GM21526 (cell line): ENCODE data around the gene MAPK8IP2.
"Not testable (repeated sequence)": the region's sequence is repeated elsewhere in the genome, so short reads cannot be mapped to it uniquely, and the experiment has no call there.

ENCODE experiments used
- ATAC-seq: cut with Tn5 transposase; IDR thresholded peaks from one replicate; pipeline ENCODE4 v1.9.1; 2021; ENCODE audit warnings: moderate library complexity; ENCODE audit not compliant: unreplicated experiment, low FRiP score

The MAPK8IP2 gene

GRCh38 chr22:50628543-50629134, 28.0 kb downstream of the MAPK8IP2 start:
- no peak for ATAC-seq

- no peak for ATAC-seq
These were observed 29.8 kb downstream of the MAPK8IP2 start for GRCh38 chr22:50630376-50630775.

DNA sequence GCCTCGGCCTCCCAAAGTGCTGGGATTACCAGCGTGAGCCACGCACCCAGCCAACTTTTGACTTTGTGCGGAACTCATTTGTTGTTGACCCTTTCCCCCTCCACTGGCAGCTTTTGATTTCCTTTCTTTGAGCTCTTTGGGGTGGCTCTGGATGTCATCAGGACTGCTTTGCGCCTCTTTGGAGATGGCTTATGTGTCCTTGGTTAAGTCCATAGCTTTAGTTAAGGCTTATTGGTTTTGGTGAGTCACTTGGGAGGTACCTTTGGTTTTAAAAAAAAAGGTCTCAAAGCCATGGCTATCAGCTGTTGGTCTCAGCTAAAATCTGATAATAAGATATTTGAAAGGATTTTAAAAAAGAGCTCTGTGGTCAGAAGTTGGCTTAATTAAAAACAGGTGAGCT, 32.5 kb downstream of the MAPK8IP2 start:
- ATAC-seq: no peak

GRCh38 chr22:50633771-50634170, 33.2 kb downstream of the MAPK8IP2 start:
- no peak for ATAC-seq

- ATAC-seq: no peak
These were observed 35.0 kb downstream of the MAPK8IP2 start for GRCh38 chr22:50635591-50635990.

GRCh38 chr22:50640296-50640695, 39.7 kb downstream of the MAPK8IP2 start:
- not testable (repeated sequence) for ATAC-seq

DNA sequence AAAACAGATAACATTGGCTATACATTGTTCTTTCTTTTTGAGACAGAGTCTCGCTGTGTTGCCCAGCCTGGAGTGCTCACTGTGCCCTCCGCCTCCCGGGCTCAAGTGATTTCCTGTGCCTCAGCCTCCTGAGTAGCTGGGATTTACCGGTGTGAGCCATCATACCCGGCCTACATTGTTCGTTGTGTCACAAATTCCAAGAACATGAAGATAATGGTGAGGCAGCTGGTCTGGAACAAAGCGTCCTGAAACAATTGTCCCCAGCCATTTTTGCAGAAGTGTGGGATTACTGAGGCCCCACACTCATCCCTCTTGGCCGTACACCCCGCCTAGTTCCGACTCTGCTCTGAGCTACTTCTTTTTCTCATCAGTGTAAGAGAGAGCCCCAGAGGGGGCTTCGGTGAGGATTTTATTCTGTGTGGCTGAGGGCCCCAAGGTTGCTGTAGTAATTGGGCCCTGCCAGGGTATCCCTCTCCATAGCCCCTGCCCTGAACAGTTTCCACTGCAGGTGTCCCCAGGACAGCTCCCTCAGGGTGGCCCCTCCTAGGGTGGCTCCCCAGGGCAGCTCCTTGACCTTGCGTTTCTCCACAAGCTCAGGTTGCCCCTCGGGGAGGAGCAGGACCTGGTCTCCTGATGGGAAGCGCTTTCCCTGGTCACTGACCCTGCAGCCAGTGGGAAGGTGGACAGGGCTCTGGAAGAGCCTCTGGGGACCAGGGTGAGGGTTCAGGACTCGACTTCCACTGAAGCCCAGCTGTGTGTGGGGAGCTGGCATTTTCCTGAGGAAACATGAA, 40.5 kb downstream of the MAPK8IP2 start:
- ATAC-seq: no peak

- no peak for ATAC-seq
These were observed 41.4 kb downstream of the MAPK8IP2 start for GRCh38 chr22:50641696-50642607.

GRCh38 chr22:50643021-50643820, 42.6 kb downstream of the MAPK8IP2 start:
- ATAC-seq: not testable (repeated sequence)

GRCh38 chr22:50643821-50644101, 43.2 kb downstream of the MAPK8IP2 start:
- not testable (repeated sequence) for ATAC-seq

GRCh38 chr22:50653256-50653655, 52.7 kb downstream of the MAPK8IP2 start:
- no peak for ATAC-seq

GRCh38 chr22:50654664-50655063, 54.1 kb downstream of the MAPK8IP2 start:
- ATAC-seq: not testable (repeated sequence)

GRCh38 chr22:50656122-50657070, 55.8 kb downstream of the MAPK8IP2 start:
- no peak for ATAC-seq

DNA sequence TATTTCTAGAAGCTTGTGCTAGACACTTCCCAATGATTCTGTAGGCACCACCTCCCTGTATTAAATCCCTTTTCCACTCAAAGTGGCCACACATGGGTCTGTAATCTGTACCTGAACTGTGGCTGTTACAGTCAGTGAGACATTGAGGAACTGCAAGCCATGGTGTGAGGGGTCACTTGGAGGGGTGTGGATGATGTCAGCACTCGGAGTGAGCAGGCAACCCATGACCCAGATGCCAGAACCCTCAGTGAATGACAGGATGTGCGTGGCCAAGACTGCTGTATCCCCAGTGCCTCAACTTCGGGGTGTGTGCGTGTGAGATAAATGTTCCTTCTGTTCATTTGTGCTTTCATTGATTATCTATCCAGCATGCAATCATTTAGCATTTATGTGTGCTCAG, 57.3 kb downstream of the MAPK8IP2 start:
- ATAC-seq: no peak

DNA sequence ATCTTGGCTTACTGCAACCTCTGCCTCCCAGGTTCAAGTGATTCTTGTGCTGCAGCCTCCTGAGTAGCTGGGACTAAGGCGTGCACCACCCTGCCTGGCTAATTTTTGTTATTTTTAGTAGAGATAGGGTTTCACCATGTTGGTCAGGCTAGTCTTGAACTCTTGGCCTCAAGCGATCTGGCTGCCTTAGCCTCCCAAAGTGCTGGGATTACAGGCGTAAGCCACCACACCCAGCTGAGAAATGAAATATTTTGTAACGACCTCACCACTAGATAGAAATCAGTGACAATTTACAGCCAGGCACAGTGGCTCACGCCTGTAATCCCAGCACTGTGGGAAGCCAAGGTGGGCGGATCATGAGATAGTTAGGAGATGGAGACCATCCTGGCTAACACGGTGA, 59.1 kb downstream of the MAPK8IP2 start:
- not testable (repeated sequence) for ATAC-seq

- ATAC-seq: no peak
These were observed 59.7 kb downstream of the MAPK8IP2 start for GRCh38 chr22:50660306-50660705.
